SU-DHL-6 (cell line): ENCODE data around the gene HK3.

Experiments
- EZH2phosphoT487 ChIP-seq: fragments of 200-600 bp; sonication (generic), shearing (Covaris generic); conservative IDR thresholded peaks from 2 replicates; pipeline ENCODE4 v1.6.1; 2018; ENCODE audit warnings: mild to moderate bottlenecking, antibody characterized with exemption, low read length, moderate library complexity, mixed read lengths
- TF ChIP-seq, protein P1 (sequence below): fragments of 200-600 bp; sonication (generic); IDR thresholded peaks from one replicate; pipeline ENCODE4 v1.5.1; 2017; ENCODE audit warnings: antibody characterized with exemption, mild to moderate bottlenecking, low read length, moderate library complexity; ENCODE audit not compliant: insufficient read depth, poor library complexity, severe bottlenecking

DNA sequence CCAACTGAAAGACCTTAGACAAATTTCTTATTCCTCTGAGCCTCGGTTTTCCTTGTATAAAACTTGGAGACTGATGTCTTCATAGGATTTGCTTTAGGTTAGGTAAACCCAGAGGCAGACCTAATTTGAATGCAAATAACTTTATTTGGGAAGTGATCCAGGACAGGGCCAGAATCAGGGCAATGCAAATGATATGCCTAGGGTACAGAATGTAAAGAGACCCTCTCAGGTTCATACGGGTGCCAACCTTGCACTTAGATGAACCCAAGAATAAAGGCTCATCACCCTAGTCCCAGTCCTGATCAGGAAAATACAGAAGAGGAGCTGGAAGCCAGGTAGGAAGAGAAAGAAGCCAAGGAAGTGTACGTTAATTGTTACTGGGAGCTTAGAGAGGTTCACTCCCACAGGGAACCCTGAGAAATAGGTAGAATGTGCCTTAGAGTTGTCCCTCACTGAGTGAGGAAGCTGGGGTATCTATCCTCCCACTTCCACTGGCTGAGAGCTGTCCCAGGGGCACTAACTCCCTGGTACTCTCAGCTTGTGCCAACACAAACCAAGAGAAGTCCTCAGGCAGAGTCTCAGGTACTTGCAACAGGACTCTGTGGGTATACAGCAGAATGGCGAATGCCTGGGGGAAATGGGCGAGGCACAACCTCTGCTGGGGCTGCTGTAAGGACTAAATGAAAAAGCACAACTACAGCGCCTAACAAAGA, 3.1 kb upstream of the HK3 start:
- TF ChIP-seq, protein P1, sequence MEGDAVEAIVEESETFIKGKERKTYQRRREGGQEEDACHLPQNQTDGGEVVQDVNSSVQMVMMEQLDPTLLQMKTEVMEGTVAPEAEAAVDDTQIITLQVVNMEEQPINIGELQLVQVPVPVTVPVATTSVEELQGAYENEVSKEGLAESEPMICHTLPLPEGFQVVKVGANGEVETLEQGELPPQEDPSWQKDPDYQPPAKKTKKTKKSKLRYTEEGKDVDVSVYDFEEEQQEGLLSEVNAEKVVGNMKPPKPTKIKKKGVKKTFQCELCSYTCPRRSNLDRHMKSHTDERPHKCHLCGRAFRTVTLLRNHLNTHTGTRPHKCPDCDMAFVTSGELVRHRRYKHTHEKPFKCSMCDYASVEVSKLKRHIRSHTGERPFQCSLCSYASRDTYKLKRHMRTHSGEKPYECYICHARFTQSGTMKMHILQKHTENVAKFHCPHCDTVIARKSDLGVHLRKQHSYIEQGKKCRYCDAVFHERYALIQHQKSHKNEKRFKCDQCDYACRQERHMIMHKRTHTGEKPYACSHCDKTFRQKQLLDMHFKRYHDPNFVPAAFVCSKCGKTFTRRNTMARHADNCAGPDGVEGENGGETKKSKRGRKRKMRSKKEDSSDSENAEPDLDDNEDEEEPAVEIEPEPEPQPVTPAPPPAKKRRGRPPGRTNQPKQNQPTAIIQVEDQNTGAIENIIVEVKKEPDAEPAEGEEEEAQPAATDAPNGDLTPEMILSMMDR, result no peak
- no peak for TF ChIP-seq EZH2phosphoT487
